IPS-18a (cell line): ENCODE results near the gene EHMT1.

Experiments used
- H3K27ac ChIP-seq: one replicate; pipeline ENCODE4 v1.5.1; 2013; ENCODE audit warnings: low read length
- H3K27me3 ChIP-seq: one replicate; pipeline ENCODE4 v1.6.1; 2013; ENCODE audit warnings: mild to moderate bottlenecking, low read length; ENCODE audit not compliant: control insufficient read depth, insufficient read depth
- H3K36me3 ChIP-seq: one replicate; pipeline ENCODE4 v1.6.1; 2013; ENCODE audit warnings: low read depth, low read length; ENCODE audit not compliant: control insufficient read depth
- H3K4me1 ChIP-seq: one replicate; pipeline ENCODE4 v1.6.1; 2013; ENCODE audit warnings: low read depth, low read length; ENCODE audit not compliant: control insufficient read depth
- H3K4me3 ChIP-seq: one replicate; pipeline ENCODE4 v1.5.1; 2013; ENCODE audit warnings: low read length
- H3K9ac ChIP-seq: one replicate; pipeline ENCODE4 v1.6.1; 2013; ENCODE audit warnings: mild to moderate bottlenecking, low read length, moderate library complexity
- H3K9me3 ChIP-seq: one replicate; pipeline ENCODE4 v1.6.1; 2013; ENCODE audit warnings: low read depth, low read length; ENCODE audit not compliant: control insufficient read depth

EHMT1 gene

GRCh38 chr9:137682428-137683105 is 63.8 kb downstream of the EHMT1 start:
- no peaks in the 10 kb centered on the region for H3K27me3 ChIP-seq
- H3K4me1 ChIP-seq: peaks cover 57% of the 10 kb centered on the region
- H3K4me3 ChIP-seq: no peak overlapping the region
- H3K9me3 ChIP-seq: no peaks in the 10 kb centered on the region
- H3K27ac ChIP-seq: no peak overlapping the region
- no peaks in the 10 kb centered on the region for H3K36me3 ChIP-seq
- no peak overlapping the region for H3K9ac ChIP-seq

- Histone ChIP-seq H3K9me3 (no peaks in the 10 kb centered on the region), H3K36me3 (no peaks in the 10 kb centered on the region), H3K4me3 (no peak overlapping the region), H3K4me1 (peaks cover 57% of the 10 kb centered on the region), H3K27me3 (no peaks in the 10 kb centered on the region), H3K9ac (no peak overlapping the region), H3K27ac (no peak overlapping the region)
These were observed 64.6 kb downstream of the EHMT1 start for GRCh38 chr9:137683262-137683864.

GRCh38 chr9:137685035-137685740 is 66.4 kb downstream of the EHMT1 start:
- no peak overlapping the region for H3K9ac ChIP-seq
- no peaks in the 10 kb centered on the region for H3K36me3 ChIP-seq
- H3K9me3 ChIP-seq: no peaks in the 10 kb centered on the region
- no peak overlapping the region for H3K27ac ChIP-seq
- no peaks in the 10 kb centered on the region for H3K27me3 ChIP-seq
- peaks cover 50% of the 10 kb centered on the region for H3K4me1 ChIP-seq
- no peak overlapping the region for H3K4me3 ChIP-seq

- no peak overlapping the region for H3K9ac ChIP-seq
- H3K36me3 ChIP-seq: no peaks in the 10 kb centered on the region
- H3K27ac ChIP-seq: no peak overlapping the region
- no peaks in the 10 kb centered on the region for H3K9me3 ChIP-seq
- H3K4me1 ChIP-seq: peaks cover 44% of the 10 kb centered on the region
- H3K4me3 ChIP-seq: no peak overlapping the region
- H3K27me3 ChIP-seq: no peaks in the 10 kb centered on the region
These were observed 67.1 kb downstream of the EHMT1 start for GRCh38 chr9:137685741-137686420.

GRCh38 chr9:137688261-137688660 is 69.5 kb downstream of the EHMT1 start:
- Histone ChIP-seq H3K4me1 (peaks cover 20% of the 10 kb centered on the region), H3K9me3 (no peaks in the 10 kb centered on the region), H3K27me3 (no peaks in the 10 kb centered on the region), H3K9ac (no peak overlapping the region), H3K27ac (no peak overlapping the region), H3K4me3 (no peak overlapping the region), H3K36me3 (no peaks in the 10 kb centered on the region)

- Histone ChIP-seq H3K9me3 (no peaks in the 10 kb centered on the region), H3K4me3 (no peak overlapping the region), H3K27ac (no peak overlapping the region), H3K9ac (no peak overlapping the region), H3K4me1 (peaks cover 17% of the 10 kb centered on the region), H3K27me3 (no peaks in the 10 kb centered on the region), H3K36me3 (no peaks in the 10 kb centered on the region)
These were observed 69.9 kb downstream of the EHMT1 start for GRCh38 chr9:137688725-137689124.

GRCh38 chr9:137689745-137690529 is 71.1 kb downstream of the EHMT1 start:
- H3K4me1 ChIP-seq: peaks cover 12% of the 10 kb centered on the region
- no peaks in the 10 kb centered on the region for H3K36me3 ChIP-seq
- no peaks in the 10 kb centered on the region for H3K9me3 ChIP-seq
- no peak overlapping the region for H3K27ac ChIP-seq
- H3K27me3 ChIP-seq: no peaks in the 10 kb centered on the region
- H3K9ac ChIP-seq: no peak overlapping the region
- H3K4me3 ChIP-seq: no peak overlapping the region

- Histone ChIP-seq H3K4me1 (peaks cover 20% of the 10 kb centered on the region), H3K9ac (no peak overlapping the region), H3K9me3 (no peaks in the 10 kb centered on the region), H3K27me3 (no peaks in the 10 kb centered on the region), H3K27ac (no peak overlapping the region), H3K36me3 (no peaks in the 10 kb centered on the region), H3K4me3 (no peak overlapping the region)
These were observed 72.3 kb downstream of the EHMT1 start for GRCh38 chr9:137690930-137691645.

- H3K4me3 ChIP-seq: no peak overlapping the region
- H3K36me3 ChIP-seq: no peaks in the 10 kb centered on the region
- no peak overlapping the region for H3K27ac ChIP-seq
- peaks cover 20% of the 10 kb centered on the region for H3K4me1 ChIP-seq
- H3K9ac ChIP-seq: no peak overlapping the region
- H3K9me3 ChIP-seq: no peaks in the 10 kb centered on the region
- no peaks in the 10 kb centered on the region for H3K27me3 ChIP-seq
These were observed 73.0 kb downstream of the EHMT1 start for GRCh38 chr9:137691646-137692351.

GRCh38 chr9:137694236-137694959 is 75.6 kb downstream of the EHMT1 start:
- Histone ChIP-seq H3K9me3 (no peaks in the 10 kb centered on the region), H3K27ac (no peak overlapping the region), H3K36me3 (no peaks in the 10 kb centered on the region), H3K4me1 (peaks cover 26% of the 10 kb centered on the region), H3K27me3 (no peaks in the 10 kb centered on the region), H3K9ac (no peak overlapping the region), H3K4me3 (no peak overlapping the region)
